Keratinocyte (primary cell): ENCODE measurements around the gene MRPS11. TPM values are rescaled to one million over a fixed set of nuclear protein-coding genes. Genes with fewer than 3 reads are reported as not detected.

Experiments used
- DNase-seq: peaks from one replicate; pipeline ENCODE4 v3.0.0-alpha.2; 2011; ENCODE audit warnings: low read depth, missing footprints, low spot score
- FAIRE-seq: peaks from 2 replicates; lab custom pipeline; 2011; peaks lifted over from hg19 to GRCh38; lab: Jason Lieb, UNC
- H2AFZ ChIP-seq: 2 replicates; pipeline ENCODE4 v1.6.0; 2012; ENCODE audit warnings: low read length, control low read depth, inconsistent platforms; ENCODE audit not compliant: control insufficient read depth
- H3K27ac ChIP-seq: 2 replicates; pipeline ENCODE4 v1.5.1; 2011; ENCODE audit warnings: low read length; ENCODE audit not compliant: control insufficient read depth, insufficient read depth
- H3K27me3 ChIP-seq: 3 replicates; pipeline ENCODE4 v1.6.0; 2011; ENCODE audit warnings: low read length; ENCODE audit not compliant: control insufficient read depth, insufficient read depth; ENCODE audit errors: extremely low read depth
- H3K36me3 ChIP-seq, 2 experiments: 2 replicates in 1 of 2; 3 replicates in 1 of 2; pipeline ENCODE4 v1.5.1; 2011; ENCODE audit warnings: low read length in 2 of 2, mild to moderate bottlenecking in 1 of 2; ENCODE audit not compliant: control insufficient read depth in 2 of 2, insufficient read depth in 2 of 2; ENCODE audit errors: extremely low read depth in 1 of 2
- H3K4me1 ChIP-seq: 3 replicates; pipeline ENCODE4 v1.5.1; 2011; ENCODE audit warnings: low read length; ENCODE audit not compliant: control insufficient read depth, insufficient read depth; ENCODE audit errors: extremely low read depth
- H3K4me2 ChIP-seq: 3 replicates; pipeline ENCODE4 v1.6.0; 2011; ENCODE audit warnings: low read depth, low read length; ENCODE audit not compliant: control insufficient read depth, insufficient read depth; ENCODE audit errors: extremely low read depth
- H3K4me3 ChIP-seq, 3 experiments: fragments of 200-600 bp in 1 of 3; sonication (generic) in 1 of 3; 2 replicates in 2 of 3; 3 replicates in 1 of 3; pipeline ENCODE4 v1.5.1; 2011 to 2016; ENCODE audit warnings: low read length in 3 of 3, mild to moderate bottlenecking in 3 of 3, control low read depth in 2 of 3, inconsistent platforms in 1 of 3, low read depth in 1 of 3, mixed read lengths in 1 of 3, mixed run types in 1 of 3, moderate library complexity in 1 of 3; ENCODE audit not compliant: control insufficient read depth in 2 of 3, insufficient read depth in 2 of 3; ENCODE audit errors: extremely low read depth in 1 of 3
- H3K79me2 ChIP-seq: 2 replicates; pipeline ENCODE4 v1.6.0; 2012; ENCODE audit warnings: low read length; ENCODE audit not compliant: control insufficient read depth, insufficient read depth
- H3K9ac ChIP-seq: 3 replicates; pipeline ENCODE4 v1.6.0; 2011; ENCODE audit warnings: low read length; ENCODE audit not compliant: control insufficient read depth, insufficient read depth; ENCODE audit errors: extremely low read depth
- H3K9me1 ChIP-seq: 3 replicates; pipeline ENCODE4 v1.6.0; 2011; ENCODE audit warnings: low read length; ENCODE audit not compliant: control insufficient read depth, insufficient read depth; ENCODE audit errors: extremely low read depth
- H3K9me3 ChIP-seq: 2 replicates; pipeline ENCODE4 v1.5.1; 2012; ENCODE audit warnings: low read depth, low read length; ENCODE audit not compliant: control insufficient read depth
- H4K20me1 ChIP-seq: 3 replicates; pipeline ENCODE4 v1.6.0; 2011; ENCODE audit warnings: low read length; ENCODE audit not compliant: control insufficient read depth, insufficient read depth; ENCODE audit errors: extremely low read depth
- EZH2 ChIP-seq: IDR thresholded peaks from one replicate; pipeline ENCODE4 v1.6.1; 2012; ENCODE audit warnings: inconsistent platforms, mild to moderate bottlenecking, low read length, moderate library complexity
- dilution Hi-C: fragments of 300-500 bp; cut with MboI; formaldehyde crosslinking; loops from one replicate; pipeline ENCODE4 v1.7.0; 2020; ENCODE audit warnings: low sequenced_read_pairs; ENCODE audit not compliant: extremely low pct_ligation_motif_present
- polyA plus RNA-seq, 5 experiments: library from polyadenylated mRNA; depleted of rRNA in 3 of 5; stranded (reverse) in 3 of 5; stranded (forward) in 1 of 5; unstranded in 1 of 5; fragments of >200 nt; gene quantifications; 1 replicate in 1 of 5; 2 replicates in 3 of 5; 3 replicates in 1 of 5; pipeline versions ENCODE4 v1.2.1 to v1.2.3, GENCODE V29; 2011 to 2012; ENCODE audit warnings: missing spikeins in 2 of 5, low read depth in 1 of 5, low replicate concordance in 1 of 5
- TF ChIP-seq, protein P1 (sequence below), 3 experiments: IDR thresholded peaks in 1 of 3; conservative IDR thresholded peaks in 1 of 3; optimal IDR thresholded peaks in 1 of 3; 2 replicates in 2 of 3; 3 replicates in 1 of 3; pipeline versions ENCODE3 to v1.5.1; 2011; ENCODE audit warnings: low read length in 3 of 3, mild to moderate bottlenecking in 3 of 3, moderate library complexity in 2 of 3, control low read depth in 1 of 3, inconsistent platforms in 1 of 3; ENCODE audit not compliant: insufficient read depth in 2 of 3; ENCODE audit errors: extremely low read depth in 1 of 3

Gene MRPS11
- polyA plus RNA-seq, 1 donor (not counting 4 experiments of a cell fraction or from before 2014, with no cell fraction given) = 60.9 TPM

DNA sequence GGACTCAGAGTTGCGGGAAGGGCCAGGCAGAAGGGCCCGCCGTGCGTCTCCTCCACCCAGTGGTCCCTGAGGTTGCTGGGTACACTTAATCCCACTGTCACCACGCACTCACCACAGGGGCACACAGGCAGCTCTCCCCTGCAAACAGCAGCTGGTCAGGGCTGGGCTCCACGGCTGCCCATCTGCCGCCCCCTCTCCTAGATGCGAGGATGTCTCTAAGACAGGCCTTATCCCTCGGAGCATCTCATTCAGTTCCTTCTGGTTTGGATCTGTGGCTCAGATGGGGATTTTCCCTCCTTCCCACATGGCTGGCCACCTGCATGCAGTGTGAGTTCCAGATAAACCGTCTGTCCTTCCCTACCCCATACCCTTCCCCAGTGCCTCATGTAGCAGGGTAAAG, 26.3 kb downstream of the MRPS11 start:
- FAIRE-seq = no peak
- Histone ChIP-seq H3K9me1 (no peaks in the 10 kb centered on the region), H3K4me1 (no peaks in the 10 kb centered on the region), H3K4me3 (no peak overlapping the region), H3K27ac (no peak overlapping the region), H4K20me1 (no peaks in the 10 kb centered on the region), H3K9ac (no peak overlapping the region), H3K79me2 (no peaks in the 10 kb centered on the region), H3K36me3 (no peaks in the 10 kb centered on the region), H2AFZ (no peak overlapping the region), H3K4me2 (no peak overlapping the region), H3K27me3 (no peaks in the 10 kb centered on the region), H3K9me3 (no peaks in the 10 kb centered on the region)
- no peak for DNase-seq
- TF ChIP-seq EZH2 = no peak
- TF ChIP-seq, protein P1, sequence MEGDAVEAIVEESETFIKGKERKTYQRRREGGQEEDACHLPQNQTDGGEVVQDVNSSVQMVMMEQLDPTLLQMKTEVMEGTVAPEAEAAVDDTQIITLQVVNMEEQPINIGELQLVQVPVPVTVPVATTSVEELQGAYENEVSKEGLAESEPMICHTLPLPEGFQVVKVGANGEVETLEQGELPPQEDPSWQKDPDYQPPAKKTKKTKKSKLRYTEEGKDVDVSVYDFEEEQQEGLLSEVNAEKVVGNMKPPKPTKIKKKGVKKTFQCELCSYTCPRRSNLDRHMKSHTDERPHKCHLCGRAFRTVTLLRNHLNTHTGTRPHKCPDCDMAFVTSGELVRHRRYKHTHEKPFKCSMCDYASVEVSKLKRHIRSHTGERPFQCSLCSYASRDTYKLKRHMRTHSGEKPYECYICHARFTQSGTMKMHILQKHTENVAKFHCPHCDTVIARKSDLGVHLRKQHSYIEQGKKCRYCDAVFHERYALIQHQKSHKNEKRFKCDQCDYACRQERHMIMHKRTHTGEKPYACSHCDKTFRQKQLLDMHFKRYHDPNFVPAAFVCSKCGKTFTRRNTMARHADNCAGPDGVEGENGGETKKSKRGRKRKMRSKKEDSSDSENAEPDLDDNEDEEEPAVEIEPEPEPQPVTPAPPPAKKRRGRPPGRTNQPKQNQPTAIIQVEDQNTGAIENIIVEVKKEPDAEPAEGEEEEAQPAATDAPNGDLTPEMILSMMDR (optimal IDR thresholded peaks at IDR 0.05 in 1 of 3, IDR thresholded peaks at IDR 0.05 in 1 of 3, conservative IDR thresholded peaks at IDR 0.05 in 1 of 3; ENCODE audit: extremely low read depth in 1 of 3, insufficient read depth in 2 of 3, low read length in 3 of 3) = no peak
- dilution Hi-C loops = no loop called here

DNA sequence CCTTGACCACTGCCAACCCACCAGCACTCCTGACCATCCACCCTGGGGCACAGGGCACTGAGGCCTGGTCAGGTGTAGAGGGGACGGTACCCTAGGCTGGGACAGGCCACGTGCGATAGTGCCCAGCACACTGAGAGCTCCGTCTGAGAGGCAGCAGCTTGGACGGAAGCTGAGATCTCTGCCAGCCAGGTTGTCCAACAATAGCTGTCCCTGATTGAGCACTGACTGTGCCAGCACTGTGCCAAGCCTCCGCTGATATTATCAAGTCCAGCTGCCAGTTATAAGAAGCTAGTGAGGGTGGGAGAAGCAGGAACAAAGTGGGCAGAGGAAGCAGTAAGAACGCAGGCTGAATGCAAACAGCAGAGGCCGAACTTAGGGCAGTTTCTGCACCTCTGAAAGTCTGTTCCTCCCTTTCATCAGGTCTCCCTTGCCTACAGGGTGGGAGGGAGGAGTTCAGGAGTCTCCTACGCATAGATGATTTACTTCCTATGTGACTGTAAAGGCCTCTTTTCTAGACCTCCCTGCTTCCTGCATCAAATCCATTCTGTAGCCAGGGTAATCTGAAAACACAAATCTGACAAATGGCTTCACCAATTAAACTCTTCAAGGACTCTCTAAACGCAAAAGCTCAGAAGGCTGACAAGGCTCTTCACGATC, 29.7 kb downstream of the MRPS11 start:
- Histone ChIP-seq H3K9me3 (no peaks in the 10 kb centered on the region), H3K4me2 (no peak overlapping the region), H3K4me1 (no peaks in the 10 kb centered on the region), H3K27ac (no peak overlapping the region), H3K79me2 (no peaks in the 10 kb centered on the region), H4K20me1 (no peaks in the 10 kb centered on the region), H3K36me3 (no peaks in the 10 kb centered on the region), H3K9ac (no peak overlapping the region), H3K9me1 (no peaks in the 10 kb centered on the region), H3K4me3 (no peak overlapping the region), H2AFZ (no peak overlapping the region), H3K27me3 (no peaks in the 10 kb centered on the region)
- DNase-seq (no peak), FAIRE-seq (no peak)
- dilution Hi-C loops = no loop called here
- no peak for TF ChIP-seq EZH2
- TF ChIP-seq, protein P1 (optimal IDR thresholded peaks at IDR 0.05 in 1 of 3, IDR thresholded peaks at IDR 0.05 in 1 of 3, conservative IDR thresholded peaks at IDR 0.05 in 1 of 3; ENCODE audit: extremely low read depth in 1 of 3, insufficient read depth in 2 of 3, low read length in 3 of 3) = no peak
